MM.1S (cell line): ENCODE results near the gene PRX.

Source experiments
- EZH2 ChIP-seq: fragments of 300-600 bp; sonication (generic); optimal IDR thresholded peaks from 2 replicates; pipeline ENCODE3; 2017; ENCODE audit warnings: low read depth, mild to moderate bottlenecking, antibody characterized with exemption, low read length, mixed read lengths
- TF ChIP-seq, protein P1 (sequence below): fragments of 300-600 bp; sonication (generic); IDR thresholded peaks from 2 replicates; pipeline ENCODE4 v1.5.1; 2016; ENCODE audit warnings: antibody characterized with exemption, low read length, mixed read lengths

DNA sequence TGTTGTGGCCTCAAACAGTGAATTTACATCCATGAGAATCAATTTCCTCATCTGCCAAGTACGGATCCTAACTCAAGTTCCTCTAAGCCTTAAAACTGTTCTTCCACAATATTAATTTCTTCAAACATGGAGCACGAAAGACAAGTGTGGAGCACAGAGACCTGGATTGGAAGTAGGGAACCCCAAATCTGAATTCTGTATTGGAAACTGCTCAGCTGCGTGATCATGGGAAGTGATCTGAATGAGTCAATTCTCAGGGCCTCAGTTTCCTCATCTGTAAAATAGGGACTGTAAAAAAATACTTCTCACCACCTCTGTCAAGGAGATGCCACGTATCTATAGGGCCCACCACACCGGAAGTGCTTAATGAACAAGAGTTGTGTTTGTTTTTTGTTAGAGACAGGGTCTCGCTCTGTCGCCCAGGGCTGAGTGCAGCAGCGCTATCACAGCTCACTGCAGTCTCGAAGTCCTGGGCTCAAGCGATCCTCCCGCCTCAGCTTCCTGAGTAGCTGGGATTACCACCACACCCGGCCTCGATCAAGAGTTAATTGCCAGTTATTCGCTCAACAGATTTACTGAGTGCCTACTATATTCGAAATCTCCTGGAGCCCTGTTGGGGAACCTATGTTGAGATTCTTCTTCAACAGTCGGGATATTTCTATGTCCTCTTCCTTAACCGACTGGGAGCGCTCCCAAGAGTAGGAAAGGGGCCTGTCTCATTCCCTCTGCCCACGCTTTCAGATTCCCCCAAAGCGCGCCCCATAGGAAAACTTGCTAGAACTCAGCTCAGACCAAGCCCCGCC, 29.4 kb upstream of the PRX start:
- TF ChIP-seq, protein P1, sequence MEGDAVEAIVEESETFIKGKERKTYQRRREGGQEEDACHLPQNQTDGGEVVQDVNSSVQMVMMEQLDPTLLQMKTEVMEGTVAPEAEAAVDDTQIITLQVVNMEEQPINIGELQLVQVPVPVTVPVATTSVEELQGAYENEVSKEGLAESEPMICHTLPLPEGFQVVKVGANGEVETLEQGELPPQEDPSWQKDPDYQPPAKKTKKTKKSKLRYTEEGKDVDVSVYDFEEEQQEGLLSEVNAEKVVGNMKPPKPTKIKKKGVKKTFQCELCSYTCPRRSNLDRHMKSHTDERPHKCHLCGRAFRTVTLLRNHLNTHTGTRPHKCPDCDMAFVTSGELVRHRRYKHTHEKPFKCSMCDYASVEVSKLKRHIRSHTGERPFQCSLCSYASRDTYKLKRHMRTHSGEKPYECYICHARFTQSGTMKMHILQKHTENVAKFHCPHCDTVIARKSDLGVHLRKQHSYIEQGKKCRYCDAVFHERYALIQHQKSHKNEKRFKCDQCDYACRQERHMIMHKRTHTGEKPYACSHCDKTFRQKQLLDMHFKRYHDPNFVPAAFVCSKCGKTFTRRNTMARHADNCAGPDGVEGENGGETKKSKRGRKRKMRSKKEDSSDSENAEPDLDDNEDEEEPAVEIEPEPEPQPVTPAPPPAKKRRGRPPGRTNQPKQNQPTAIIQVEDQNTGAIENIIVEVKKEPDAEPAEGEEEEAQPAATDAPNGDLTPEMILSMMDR, result no peak
- TF ChIP-seq EZH2, result no peak
